Measurements from ENCODE around the gene DTX2.
"Not testable (repeated sequence)": the region's sequence is repeated elsewhere in the genome, so short reads cannot be mapped to it uniquely, and the experiment has no call there.

The DTX2 gene

GRCh38 chr7:76509931-76510877 lies 48.7 kb downstream of the DTX2 start, which contains the start of gene UPK3B:
Gene UPK3B (plus strand): TSS chr7:76510552. CDS start chr7:76510653, 101 bp downstream.
- in situ Hi-C loops (cut with HindIII; ENCODE audit: low sequenced_read_pairs), result no loop called here
- no peak for TF ChIP-seq CTCF (IDR thresholded peaks at IDR 0.05; ENCODE audit: low read depth, low read length, missing control alignments)
- no peak for DNase-seq (ENCODE audit: low read depth)
- H3K4me3 ChIP-seq (ENCODE audit: low read depth, low read length), result no peak within 1 kb of the TSS

- DNase-seq (ENCODE audit: low read depth); in situ Hi-C loops (cut with HindIII; ENCODE audit: low sequenced_read_pairs); H3K4me3 ChIP-seq (ENCODE audit: low read depth, low read length): not testable (repeated sequence)
Measured at GRCh38 chr7:76511200-76511910, 49.8 kb downstream of the DTX2 start.

- in situ Hi-C loops (cut with HindIII; ENCODE audit: low sequenced_read_pairs); H3K4me3 ChIP-seq (ENCODE audit: low read depth, low read length); DNase-seq (ENCODE audit: low read depth): not testable (repeated sequence)
Measured at GRCh38 chr7:76511911-76512885, 50.7 kb downstream of the DTX2 start.

GRCh38 chr7:76512941-76513816 lies 51.7 kb downstream of the DTX2 start:
- DNase-seq (ENCODE audit: low read depth), result no peak
- no peak overlapping the region for H3K4me3 ChIP-seq (ENCODE audit: low read depth, low read length)
- in situ Hi-C loops (cut with HindIII; ENCODE audit: low sequenced_read_pairs), result no loop called here
- TF ChIP-seq CTCF (IDR thresholded peaks at IDR 0.05; ENCODE audit: low read depth, low read length, missing control alignments), result peak; percentile 63

GRCh38 chr7:76513817-76514799 lies 52.6 kb downstream of the DTX2 start:
- DNase-seq (ENCODE audit: low read depth), result no peak
- in situ Hi-C loops (cut with HindIII; ENCODE audit: low sequenced_read_pairs), result no loop called here
- no peak for TF ChIP-seq CTCF (IDR thresholded peaks at IDR 0.05; ENCODE audit: low read depth, low read length, missing control alignments)
- no peak overlapping the region for H3K4me3 ChIP-seq (ENCODE audit: low read depth, low read length)

- in situ Hi-C loops (cut with HindIII; ENCODE audit: low sequenced_read_pairs), result no loop called here
- TF ChIP-seq CTCF (IDR thresholded peaks at IDR 0.05; ENCODE audit: low read depth, low read length, missing control alignments), result no peak
- H3K4me3 ChIP-seq (ENCODE audit: low read depth, low read length), result no peak overlapping the region
- DNase-seq (ENCODE audit: low read depth), result no peak
Measured at GRCh38 chr7:76514926-76515771, 53.6 kb downstream of the DTX2 start.
